ENCODE results near the gene USP6NL. TPM values are rescaled to one million over a fixed set of nuclear protein-coding genes. Genes with fewer than 3 reads are reported as not detected.

The USP6NL gene
- total and polyA plus RNA-seq, 2 of the 8 experiments (the other 6 are each of a cell fraction or from before 2014, with no cell fraction given), result 10.9 to 28.8 TPM

DNA sequence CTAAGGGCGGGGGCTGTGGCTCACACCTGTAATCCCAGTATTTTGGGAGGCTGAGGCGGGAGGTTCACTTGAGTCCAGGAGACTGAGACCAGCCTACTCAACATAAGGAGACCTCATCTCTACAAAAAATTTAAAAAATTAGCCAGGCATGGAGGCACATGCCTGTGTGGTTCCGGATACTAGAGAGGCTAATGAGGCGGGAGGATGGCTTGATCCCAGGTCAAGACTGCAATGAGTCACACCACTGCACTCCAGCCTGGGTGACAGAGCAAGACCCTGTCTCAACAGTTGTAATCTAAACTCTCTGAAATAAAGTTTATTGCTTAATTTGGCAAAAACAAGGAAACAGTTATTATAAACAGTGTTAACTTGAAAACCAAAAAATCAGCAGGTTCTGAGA is 123.3 kb downstream of the USP6NL start:
- Histone ChIP-seq H4K91ac (replicated peaks; ENCODE audit: insufficient read length, low read length) (no peak overlapping the region), H2AK5ac (ENCODE audit: low read depth, low read length) (no peak overlapping the region), H3K14ac (ENCODE audit: insufficient read length) (no peak overlapping the region), H3K4me2 (ENCODE audit: insufficient read depth in 1 of 2, low read depth in 2 of 2, low read length in 2 of 2) (no peak overlapping the region), H4K8ac (ENCODE audit: extremely low read depth, insufficient read depth, low read length) (no peak overlapping the region), H4K5ac (ENCODE audit: insufficient read length, low read depth, low read length) (no peak overlapping the region), H3K4me3 (ENCODE audit: extremely low read depth in 1 of 4, insufficient read depth in 2 of 4, low read depth in 3 of 4, low read length in 4 of 4) (no peak overlapping the region), H2BK5ac (ENCODE audit: low read depth, low read length) (no peak overlapping the region), H2AFZ (ENCODE audit: low read length) (no peak overlapping the region), H4K20me1 (replicated peaks in 1 of 2; ENCODE audit: control insufficient read depth in 1 of 2, insufficient read depth in 2 of 2, low read length in 2 of 2) (peaks cover 0 to 3% of the 10 kb centered on the region in 2 experiments), H2BK12ac (ENCODE audit: low read depth, low read length) (no peak overlapping the region), H3K18ac (ENCODE audit: extremely low read depth, low read length) (no peak overlapping the region), H3K9me3 (ENCODE audit: insufficient read depth in 2 of 2, low read depth in 1 of 2, low read length in 1 of 2) (no peaks in the 10 kb centered on the region), H3K79me1 (ENCODE audit: low read depth, low read length) (no peaks in the 10 kb centered on the region), H3K79me2 (ENCODE audit: control insufficient read depth in 1 of 2, insufficient read depth in 2 of 2, low read length in 2 of 2) (no peaks in the 10 kb centered on the region), H3K27me3 (replicated peaks in 1 of 4; ENCODE audit: control insufficient read depth in 3 of 4, extremely low read depth in 1 of 4, insufficient read depth in 3 of 4, low read length in 3 of 4) (no peaks in the 10 kb centered on the region), H3K9ac (replicated peaks in 1 of 4; ENCODE audit: extremely low read depth in 1 of 4, low read depth in 3 of 4, low read length in 3 of 4) (no peak overlapping the region), H3K27ac (ENCODE audit: low read depth, low read length) (no peak overlapping the region), H3K4me1 (replicated peaks in 1 of 4; ENCODE audit: control insufficient read depth in 3 of 4, insufficient read depth in 4 of 4, low read length in 3 of 4) (no peaks in the 10 kb centered on the region; a peak in 1 of 7 replicates), H2BK120ac (replicated peaks; ENCODE audit: low read depth, low read length) (no peak overlapping the region), H2BK15ac (ENCODE audit: low read length) (no peak overlapping the region), H2BK20ac (ENCODE audit: low read length) (no peak overlapping the region), H3K56ac (replicated peaks; ENCODE audit: insufficient read length, low read depth, low read length) (no peak overlapping the region), H3K23ac (ENCODE audit: insufficient read length) (no peak overlapping the region), H3K23me2 (ENCODE audit: low read depth, low read length) (no peaks in the 10 kb centered on the region; the same call in 1 of the 2 replicates), H3K4ac (replicated peaks; ENCODE audit: insufficient read length, low read depth, low read length) (no peak overlapping the region), H3K36me3 (ENCODE audit: control insufficient read depth in 2 of 4, insufficient read depth in 4 of 4, low read length in 3 of 4) (peaks cover 3 to 51% (median 19%) of the 10 kb centered on the region in 4 experiments; a peak in 7 of 8 replicates)
- ChIA-PET POLR2A (ENCODE audit: partially characterized antibody) (no interaction called here), CTCF (ENCODE audit: partially characterized antibody) (no interaction called here)
- 96% methylated on average over 4 of the region's 4 CpGs; no CpG with 5 or more reads in 1 of the 2 experiments for WGBS, 2 experiments (ENCODE audit: extremely low coverage in 1 of 2, insufficient coverage in 1 of 2, insufficient read length in 1 of 2, insufficient replicate concordance in 2 of 2, low coverage in 1 of 2, low lambda C conversion rate in 2 of 2, missing lambda C conversion rate in 1 of 2)
- no peak for FAIRE-seq
- no peak for DNase-seq (ENCODE audit: low read depth in 1 of 2, low spot score in 2 of 2)
- TF ChIP-seq, protein P1, sequence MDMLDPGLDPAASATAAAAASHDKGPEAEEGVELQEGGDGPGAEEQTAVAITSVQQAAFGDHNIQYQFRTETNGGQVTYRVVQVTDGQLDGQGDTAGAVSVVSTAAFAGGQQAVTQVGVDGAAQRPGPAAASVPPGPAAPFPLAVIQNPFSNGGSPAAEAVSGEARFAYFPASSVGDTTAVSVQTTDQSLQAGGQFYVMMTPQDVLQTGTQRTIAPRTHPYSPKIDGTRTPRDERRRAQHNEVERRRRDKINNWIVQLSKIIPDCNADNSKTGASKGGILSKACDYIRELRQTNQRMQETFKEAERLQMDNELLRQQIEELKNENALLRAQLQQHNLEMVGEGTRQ (IDR thresholded peaks at IDR 0.05; ENCODE audit: low read length), result no peak
- TF ChIP-seq SAP30 (IDR thresholded peaks at IDR 0.05; ENCODE audit: insufficient read depth, insufficient replicate concordance, low read length), result no peak
- TF ChIP-seq TAF7 (optimal IDR thresholded peaks at IDR 0.05; ENCODE audit: borderline replicate concordance, low read depth, low read length), result no peak
- no peak for TF ChIP-seq TAF1 (IDR thresholded peaks at IDR 0.05; ENCODE audit: low read depth, low read length)
- no peak for TF ChIP-seq JUND (IDR thresholded peaks at IDR 0.05; ENCODE audit: low read length)
- no peak for TF ChIP-seq EP300 (IDR thresholded peaks at IDR 0.05; ENCODE audit: borderline replicate concordance in 1 of 2, low read depth in 2 of 2, low read length in 2 of 2)
- TF ChIP-seq CBX8 (IDR thresholded peaks at IDR 0.05; ENCODE audit: borderline replicate concordance, low read depth, low read length), result no peak
- TF ChIP-seq HDAC6 (IDR thresholded peaks at IDR 0.05; ENCODE audit: low read depth, low read length), result no peak
- no peak for TF ChIP-seq BCL11A (IDR thresholded peaks at IDR 0.05; ENCODE audit: low read depth in 2 of 2, low read length in 2 of 2)
- no peak for TF ChIP-seq PHF8 (conservative IDR thresholded peaks at IDR 0.05; ENCODE audit: low read depth, low read length)
- no peak for TF ChIP-seq FOSL1 (IDR thresholded peaks at IDR 0.05; ENCODE audit: insufficient read depth, low read depth, low read length)
